HTERT RPE-1 (cell line): ENCODE measurements around the gene BSG.

ENCODE experiments used
- in situ Hi-C: fragments of 300-500 bp; cut with MboI; formaldehyde crosslinking; loops from 4 replicates; pipeline ENCODE4 v1.14.3; 2020; ENCODE audit warnings: low sequenced_read_pairs

The BSG gene

GRCh38 chr19:572140-572742 is at the start of gene BSG:
TSS of gene BSG (plus strand) at chr19:572596. CDS start at chr19:572635, 39 bp downstream.
- in situ Hi-C loops, result no loop called here

DNA sequence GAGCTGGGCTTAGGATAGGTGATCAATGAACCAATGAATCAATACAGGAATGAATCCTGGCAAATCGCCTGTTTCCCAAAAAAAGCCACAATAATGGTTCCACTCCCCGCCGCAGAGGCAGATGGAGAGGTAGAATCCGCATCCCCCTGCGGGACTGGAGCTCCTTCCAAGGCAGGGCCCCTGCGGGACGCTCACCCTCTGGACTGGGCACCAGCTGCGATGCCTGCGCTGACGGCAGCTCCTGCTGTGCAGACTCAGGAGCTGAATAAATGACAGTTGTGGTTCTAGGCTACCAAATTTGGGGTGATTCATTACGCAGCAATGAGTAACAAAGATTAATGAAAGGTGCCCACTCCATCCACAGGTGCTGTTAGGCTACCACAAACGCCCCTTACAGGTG is 49.7 kb upstream of the BSG start:
- in situ Hi-C loops, result no loop called here

DNA sequence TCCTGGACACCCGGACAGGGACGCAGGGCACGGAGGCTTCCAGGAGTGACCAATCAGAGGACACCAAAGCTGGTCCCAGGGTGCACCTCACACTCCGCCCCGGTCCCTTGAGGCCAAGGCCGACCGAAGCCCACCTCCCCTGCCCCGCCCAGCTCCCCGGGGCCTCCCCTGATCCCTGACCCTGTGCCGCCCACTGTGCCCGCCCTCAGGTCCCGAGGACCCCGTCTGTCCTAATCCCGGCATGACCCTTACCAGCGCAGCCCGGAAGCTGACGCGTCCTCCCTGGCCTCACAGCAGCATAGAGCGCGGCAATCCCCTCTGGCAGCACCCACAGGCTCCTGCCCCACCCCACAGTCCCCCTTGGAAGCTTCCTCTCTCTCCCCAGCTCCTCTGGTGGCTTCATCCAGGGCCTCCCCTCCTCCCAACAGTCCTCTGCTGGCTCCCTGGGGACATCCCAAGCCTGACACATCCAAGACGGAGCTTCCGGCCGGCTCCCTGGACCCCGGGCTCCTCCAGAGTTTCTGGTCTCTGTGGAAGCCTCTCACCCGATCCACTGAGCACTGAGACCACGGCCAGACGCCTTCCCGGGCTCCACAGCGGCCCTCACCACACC is 48.2 kb upstream of the BSG start:
- in situ Hi-C loops, result no loop called here

GRCh38 chr19:525029-525428 is 47.4 kb upstream of the BSG start:
- in situ Hi-C loops, result no loop called here

DNA sequence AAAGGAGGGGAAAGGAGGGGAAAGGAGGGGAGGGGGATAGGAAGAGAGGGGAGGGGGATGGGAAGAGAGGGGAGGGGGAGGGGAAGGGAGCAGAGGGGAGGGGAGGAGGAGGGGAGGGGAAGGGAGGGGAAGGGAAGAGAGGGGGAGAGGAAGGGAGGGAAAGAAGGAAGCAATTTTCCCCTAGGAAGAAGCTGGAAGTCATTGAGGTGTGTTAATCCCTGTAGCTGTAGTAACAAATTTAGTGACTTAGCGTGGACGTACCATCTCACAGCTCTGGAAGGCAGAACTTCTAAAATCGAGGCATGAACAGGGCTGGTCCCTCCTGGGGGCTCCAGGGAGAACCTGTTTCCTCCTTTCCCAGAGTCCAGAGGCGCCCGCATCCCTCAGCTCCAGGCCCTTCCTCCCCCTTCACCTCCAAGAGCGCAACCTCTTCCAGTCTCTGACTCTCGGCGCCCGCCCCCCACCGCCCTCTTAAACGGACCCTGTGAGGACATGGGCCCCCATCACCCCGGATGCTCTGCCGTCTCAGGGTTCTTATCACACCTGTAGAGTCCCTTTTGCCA is 46.5 kb upstream of the BSG start:
- in situ Hi-C loops, result no loop called here

- in situ Hi-C loops, result no loop called here
Observed at GRCh38 chr19:530134-531008, 42.0 kb upstream of the BSG start.

- in situ Hi-C loops, result no loop called here
Observed at GRCh38 chr19:531009-531752, 41.2 kb upstream of the BSG start.

DNA sequence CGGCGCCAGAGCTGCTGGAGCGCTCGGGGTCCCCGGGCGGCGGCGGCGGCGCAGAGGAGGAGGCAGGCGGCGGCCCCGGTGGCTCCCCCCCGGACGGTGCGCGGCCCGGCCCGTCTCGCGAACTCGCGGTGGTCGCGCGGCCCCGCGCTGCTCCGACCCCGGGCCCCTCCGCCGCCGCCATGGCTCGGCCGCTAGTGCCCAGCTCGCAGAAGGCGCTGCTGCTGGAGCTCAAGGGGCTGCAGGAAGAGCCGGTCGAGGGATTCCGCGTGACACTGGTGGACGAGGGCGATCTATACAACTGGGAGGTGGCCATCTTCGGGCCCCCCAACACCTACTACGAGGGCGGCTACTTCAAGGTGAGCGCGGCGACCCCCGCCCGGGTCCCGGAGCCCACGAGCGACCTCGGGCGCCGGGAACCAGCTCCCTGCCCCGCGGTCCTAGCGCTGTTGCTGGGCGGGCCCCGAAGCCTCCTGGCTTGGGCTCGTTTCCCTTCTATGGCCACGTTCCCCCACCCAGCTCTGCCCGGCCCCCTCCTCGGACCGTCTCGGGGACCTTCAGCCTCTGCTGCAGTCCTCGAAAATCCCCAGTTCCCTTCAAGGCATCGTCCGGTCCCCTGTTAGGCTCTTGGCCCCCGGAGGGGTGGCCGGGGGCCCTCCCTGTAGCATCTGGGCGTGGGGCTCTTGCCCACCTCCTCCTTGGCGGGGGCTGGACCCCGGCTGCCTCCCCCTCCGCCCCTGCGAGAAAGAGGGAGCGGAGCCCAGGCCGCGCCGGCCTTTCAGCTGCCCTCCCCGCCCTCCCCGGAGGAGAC is 40.4 kb upstream of the BSG start, which contains the start of gene CDC34:
CDC34 (plus strand) TSS at position 8 of the 808 bp plus-strand sequence; CDS start at position 180, 172 bp downstream.
- in situ Hi-C loops, result no loop called here

DNA sequence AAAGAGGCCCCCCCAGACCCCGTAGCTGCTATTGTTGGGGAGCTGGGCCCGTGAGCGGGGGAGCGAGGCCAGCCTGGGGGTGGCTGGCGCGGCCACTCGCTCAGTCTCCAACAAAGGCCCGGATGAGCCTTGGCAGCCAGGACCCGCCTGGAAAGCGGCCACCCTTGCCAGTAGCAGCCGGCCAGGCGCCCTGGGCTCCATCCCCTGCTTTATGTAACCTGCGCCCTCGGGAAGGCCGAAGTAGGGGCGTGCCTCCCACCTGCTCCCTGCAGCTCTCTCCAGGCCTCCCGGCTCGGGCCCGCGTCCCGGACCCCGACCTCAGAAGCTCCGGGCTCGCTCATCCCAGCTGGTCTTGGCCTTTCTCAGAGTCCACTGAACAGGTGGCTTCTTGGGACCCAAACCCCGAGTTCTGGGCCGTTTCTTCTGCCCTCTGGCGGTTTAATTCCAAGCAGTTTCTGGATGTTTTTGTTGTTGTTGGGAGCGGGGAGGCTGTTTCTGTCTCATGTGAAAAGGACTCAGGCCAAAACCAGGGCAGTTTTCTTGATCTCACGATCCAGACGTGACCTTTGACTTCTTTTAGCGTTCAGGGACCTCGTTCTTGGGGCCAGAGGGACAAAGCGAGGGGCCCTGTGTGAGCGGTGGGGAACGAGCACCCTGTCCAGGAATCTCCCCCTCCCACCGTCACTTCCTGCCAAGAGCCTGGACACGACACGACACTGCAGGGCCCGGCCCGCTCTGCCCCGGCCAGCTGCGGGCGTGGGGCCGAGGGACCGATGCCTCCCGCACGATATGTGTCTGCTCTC is 39.6 kb upstream of the BSG start:
- in situ Hi-C loops, result no loop called here

GRCh38 chr19:533364-534058 is 38.9 kb upstream of the BSG start:
- in situ Hi-C loops, result no loop called here

DNA sequence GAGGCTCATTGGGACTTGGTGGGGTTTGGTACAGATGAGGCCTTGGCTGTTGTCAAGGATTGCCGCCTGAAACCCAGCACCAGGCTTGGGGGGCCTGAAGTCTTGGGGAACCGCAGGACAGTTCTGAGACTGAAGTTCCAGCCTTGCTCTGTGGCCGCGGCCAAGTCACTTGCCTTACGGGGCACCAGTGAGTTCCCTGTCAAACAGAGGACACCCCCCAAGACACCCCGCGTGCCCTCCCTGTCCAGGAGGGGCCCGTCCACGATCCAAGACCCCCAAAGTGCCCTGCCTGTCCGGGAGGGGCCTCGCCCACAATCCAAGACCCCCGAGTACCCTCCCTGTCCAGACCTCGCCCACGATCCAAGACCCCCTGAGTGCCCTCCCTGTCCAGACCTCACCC is 38.3 kb upstream of the BSG start:
- in situ Hi-C loops, result no loop called here

GRCh38 chr19:535017-535835 is 37.2 kb upstream of the BSG start:
- in situ Hi-C loops, result no loop called here

DNA sequence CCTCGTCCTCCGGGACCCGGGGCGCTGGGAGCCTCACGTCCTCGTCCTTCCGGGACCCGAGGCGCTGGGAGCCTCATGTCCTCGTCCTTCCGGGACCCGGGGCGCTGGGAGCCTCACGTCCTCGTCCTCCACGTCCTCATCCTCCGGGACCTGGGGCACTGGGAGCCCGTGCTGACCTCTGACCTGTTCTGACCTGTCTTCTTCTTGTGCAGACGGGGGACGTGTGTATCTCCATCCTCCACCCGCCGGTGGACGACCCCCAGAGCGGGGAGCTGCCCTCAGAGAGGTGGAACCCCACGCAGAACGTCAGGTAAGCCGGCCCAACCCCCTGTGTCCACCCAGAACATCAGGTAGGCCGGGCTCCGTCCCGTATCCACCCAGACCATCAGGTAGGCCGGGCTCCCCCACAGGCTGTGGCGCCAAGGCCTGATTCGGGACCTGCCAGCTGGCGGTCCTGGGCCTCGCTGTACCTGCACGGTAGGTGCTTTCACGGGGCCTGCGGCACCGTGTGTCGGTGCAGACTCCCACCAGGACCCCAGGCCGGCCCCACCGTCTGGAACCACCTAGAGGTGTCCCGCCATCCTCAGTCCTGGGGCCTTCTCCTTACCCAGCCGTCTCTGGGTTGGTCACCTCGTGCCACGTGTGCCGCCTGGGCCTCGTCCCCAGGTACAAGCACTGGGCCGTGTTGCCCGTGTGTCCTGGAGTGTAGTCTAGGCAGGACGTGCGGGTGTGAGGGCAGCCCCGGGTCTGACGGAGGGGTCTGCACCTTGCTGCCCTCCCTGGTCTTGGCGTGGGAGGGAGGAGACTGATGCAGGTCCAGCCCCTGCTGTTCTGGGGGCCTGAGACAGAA is 36.1 kb upstream of the BSG start:
- in situ Hi-C loops, result no loop called here

- in situ Hi-C loops, result no loop called here
Observed at GRCh38 chr19:536881-537404, 35.5 kb upstream of the BSG start.

DNA sequence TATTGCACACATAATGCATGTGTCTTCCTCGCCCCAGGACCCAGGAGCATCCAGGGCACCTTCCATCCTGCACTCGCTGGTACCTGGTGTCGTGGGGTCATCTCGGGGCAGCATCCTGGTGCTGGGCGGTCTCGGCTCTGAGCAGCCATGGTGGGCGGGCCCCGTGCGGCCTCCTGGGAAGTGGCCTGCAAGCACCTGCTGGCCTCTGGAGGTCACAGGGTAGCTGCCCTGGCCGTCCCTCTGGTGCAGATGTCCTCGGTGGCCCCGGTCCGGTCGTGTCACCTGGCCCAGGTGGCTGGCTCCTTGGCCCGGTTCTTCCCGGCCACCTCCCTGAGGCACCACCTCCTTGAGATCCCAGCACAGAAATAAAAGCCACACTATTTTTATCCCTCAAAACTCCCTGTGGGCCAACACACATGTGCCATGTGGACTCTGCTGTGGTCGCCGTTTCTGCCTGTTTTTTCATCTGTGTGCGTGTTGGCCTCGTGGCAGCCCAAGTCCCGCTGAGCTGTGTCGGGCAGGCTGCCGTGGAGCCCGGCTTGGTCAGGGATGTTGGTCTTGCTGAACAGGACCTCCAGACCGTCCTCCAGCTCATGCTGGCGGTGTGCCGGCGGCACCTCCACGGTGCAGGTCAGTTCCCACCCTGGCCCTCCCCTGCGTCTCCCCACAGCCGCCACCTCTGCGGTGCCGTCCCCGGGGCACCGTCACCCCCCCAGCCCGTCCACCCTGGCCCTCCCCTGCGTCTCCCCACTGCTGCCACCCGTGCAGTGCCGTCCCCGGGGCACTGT is 33.6 kb upstream of the BSG start:
- in situ Hi-C loops, result no loop called here
